GM12873 (cell line): ENCODE results near the gene OR2T6.

Experiments
- TF ChIP-seq, protein P1 (sequence below): IDR thresholded peaks from 2 replicates; pipeline ENCODE4 v1.5.1; 2012; ENCODE audit warnings: low read depth, mild to moderate bottlenecking, moderate library complexity, low read length, control low read depth; ENCODE audit not compliant: insufficient read depth; ENCODE audit errors: missing control alignments

Gene OR2T6, protein sequence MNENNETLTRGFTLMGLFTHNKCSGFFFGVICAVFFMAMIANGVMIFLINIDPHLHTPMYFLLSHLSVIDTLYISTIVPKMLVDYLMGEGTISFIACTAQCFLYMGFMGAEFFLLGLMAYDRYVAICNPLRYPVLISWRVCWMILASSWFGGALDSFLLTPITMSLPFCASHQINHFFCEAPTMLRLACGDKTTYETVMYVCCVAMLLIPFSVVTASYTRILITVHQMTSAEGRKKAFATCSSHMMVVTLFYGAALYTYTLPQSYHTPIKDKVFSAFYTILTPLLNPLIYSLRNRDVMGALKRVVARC

DNA sequence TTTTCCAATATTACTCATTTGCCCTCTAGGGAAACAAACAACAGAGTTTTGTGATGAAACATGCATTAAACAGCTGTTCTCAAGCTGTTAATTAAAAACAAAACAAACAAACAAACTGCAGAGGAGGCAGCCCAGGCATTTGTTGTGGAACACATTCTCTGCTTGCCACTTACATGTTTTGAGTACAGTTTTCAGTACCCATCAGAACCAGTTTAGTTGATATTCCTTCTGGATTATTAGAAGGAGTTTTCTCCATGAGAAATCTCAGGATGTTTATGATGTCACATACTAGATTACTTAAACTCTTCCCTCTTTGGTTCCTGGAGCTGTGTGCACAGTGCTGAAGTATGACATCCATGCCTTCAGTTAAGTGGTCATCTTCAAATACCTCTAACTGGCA, at the start of gene OR2T6:
TSS of gene OR2T6 (plus strand) at position 301 of the 400 bp plus-strand sequence. CDS start 11,863 bp downstream, outside the sequence.
- TF ChIP-seq, protein P1, sequence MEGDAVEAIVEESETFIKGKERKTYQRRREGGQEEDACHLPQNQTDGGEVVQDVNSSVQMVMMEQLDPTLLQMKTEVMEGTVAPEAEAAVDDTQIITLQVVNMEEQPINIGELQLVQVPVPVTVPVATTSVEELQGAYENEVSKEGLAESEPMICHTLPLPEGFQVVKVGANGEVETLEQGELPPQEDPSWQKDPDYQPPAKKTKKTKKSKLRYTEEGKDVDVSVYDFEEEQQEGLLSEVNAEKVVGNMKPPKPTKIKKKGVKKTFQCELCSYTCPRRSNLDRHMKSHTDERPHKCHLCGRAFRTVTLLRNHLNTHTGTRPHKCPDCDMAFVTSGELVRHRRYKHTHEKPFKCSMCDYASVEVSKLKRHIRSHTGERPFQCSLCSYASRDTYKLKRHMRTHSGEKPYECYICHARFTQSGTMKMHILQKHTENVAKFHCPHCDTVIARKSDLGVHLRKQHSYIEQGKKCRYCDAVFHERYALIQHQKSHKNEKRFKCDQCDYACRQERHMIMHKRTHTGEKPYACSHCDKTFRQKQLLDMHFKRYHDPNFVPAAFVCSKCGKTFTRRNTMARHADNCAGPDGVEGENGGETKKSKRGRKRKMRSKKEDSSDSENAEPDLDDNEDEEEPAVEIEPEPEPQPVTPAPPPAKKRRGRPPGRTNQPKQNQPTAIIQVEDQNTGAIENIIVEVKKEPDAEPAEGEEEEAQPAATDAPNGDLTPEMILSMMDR = no peak

DNA sequence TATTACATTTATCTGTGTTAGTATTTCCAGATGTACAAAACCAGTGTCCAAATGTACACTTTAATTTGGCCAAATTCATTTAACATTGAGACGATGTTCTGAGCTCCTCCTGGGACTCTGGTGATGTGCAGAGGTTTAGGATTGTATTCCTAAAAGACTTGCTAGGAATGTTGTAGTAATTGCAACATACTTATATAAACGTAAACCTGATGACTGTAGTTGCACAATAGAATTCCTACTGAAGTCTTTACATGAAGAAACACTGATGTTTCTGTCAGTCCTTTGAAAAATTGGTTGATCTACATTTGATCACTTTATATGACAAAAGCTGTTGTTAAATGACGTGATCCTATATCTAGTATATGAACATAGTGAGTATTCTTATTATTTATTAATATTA, 32.1 kb upstream of the OR2T6 start:
- TF ChIP-seq, protein P1 = no peak

DNA sequence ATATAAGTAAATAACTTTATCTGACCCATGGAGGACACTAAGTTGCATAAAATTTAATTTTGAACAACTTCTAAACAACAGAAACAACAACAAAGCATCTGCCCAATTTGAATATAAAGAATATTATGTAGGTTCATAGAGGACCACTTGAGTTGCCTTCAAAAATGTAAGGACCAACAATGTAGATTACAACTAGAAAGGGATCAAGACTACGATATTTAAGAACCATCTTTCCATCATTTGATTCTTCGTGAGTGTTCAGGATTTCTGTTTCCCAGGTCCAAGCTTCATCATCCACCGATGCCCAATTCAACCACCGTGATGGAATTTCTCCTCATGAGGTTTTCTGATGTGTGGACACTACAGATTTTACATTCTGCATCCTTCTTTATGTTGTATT, 27.1 kb upstream of the OR2T6 start, which contains the start of gene OR14C36:
TSS of gene OR14C36 (plus strand) at position 301 of the 400 bp plus-strand sequence. CDS start at position 301, 0 bp downstream.
- TF ChIP-seq, protein P1 = no peak

DNA sequence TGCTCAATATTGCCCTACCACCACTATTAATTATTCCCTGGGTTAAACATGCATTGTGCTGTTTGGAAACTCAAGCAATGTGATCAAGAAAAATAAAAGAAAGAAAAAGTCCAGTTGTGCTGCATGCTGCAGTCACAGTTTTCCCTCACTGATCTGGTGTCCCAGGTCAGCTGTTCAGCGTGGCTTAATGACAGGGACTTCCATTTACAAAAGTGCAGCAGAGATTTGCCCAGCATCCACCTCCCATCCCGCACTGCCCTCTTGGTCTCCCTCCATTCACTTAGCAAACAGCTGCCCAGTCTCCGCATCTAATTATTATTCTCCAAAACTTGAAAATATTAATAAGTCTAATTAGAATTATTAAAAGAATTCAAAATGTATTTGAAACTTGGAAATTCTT, 16.1 kb upstream of the OR2T6 start:
- TF ChIP-seq, protein P1 = no peak

DNA sequence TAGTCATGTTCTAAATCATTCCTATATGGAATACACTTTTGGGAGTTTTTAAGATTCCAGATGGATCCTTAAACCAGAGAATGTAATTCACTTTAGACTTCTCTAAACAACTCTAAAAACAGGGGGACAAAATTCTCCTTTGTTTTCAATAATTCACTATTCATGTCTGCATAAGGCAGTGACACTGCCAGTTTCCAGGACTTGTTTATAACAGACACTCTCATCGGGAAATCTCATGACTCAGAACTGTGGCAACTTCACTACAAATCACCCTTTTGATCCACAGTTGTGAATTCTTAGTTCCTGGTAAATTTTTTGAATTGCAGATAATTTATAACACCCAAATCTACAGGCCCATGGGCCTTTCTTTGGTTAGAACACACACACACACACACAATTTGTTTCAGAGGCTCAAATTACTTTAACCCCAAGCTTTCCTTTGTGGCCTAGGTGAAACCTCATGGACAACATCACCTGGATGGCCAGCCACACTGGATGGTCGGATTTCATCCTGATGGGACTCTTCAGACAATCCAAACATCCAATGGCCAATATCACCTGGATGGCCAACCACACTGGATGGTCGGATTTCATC, 14.3 kb upstream of the OR2T6 start, which contains the start of gene OR2T4:
TSS of gene OR2T4 (plus strand) at position 545 of the 595 bp plus-strand sequence. CDS start at position 545, 0 bp downstream.
- TF ChIP-seq, protein P1 = no peak

DNA sequence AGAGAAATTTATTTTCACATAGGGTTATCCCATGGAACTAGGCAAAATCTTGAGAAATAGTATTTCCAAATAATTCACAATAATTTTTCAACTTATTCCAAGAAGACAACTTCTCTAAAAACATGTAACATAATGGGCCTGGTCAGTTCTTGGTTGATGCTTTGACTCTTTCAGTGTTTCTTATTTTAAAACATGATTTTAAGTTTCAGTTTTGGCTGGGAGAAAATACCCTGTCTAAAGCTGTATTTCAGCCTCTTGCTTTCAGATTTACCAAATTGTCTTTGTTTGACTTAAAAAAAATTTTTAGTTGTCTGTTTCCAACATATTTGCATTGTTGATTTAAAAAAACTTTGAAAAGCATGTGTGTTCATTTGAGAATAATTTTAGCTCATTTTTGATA, 8.9 kb upstream of the OR2T6 start:
- TF ChIP-seq, protein P1 = no peak

DNA sequence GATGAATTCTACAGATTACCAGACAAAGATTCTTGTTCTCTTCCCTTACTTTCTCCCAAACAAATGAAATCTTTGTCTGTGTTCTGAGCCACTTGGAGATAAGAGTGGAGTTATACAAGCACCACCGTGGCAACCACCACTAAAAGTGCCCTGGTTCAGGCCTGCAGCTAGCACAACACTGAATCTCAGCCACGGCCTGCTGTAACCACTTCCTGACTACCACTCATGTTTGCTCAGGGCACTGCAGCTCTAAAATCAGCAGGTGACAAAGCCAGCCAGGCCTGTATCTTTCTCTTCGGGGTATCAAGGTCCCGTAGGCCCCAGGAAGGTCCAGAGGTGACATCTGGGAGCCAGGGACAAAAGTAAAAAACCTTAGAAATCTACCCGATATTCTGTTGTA, 3.2 kb upstream of the OR2T6 start:
- TF ChIP-seq, protein P1 = no peak
